Tibial nerve (tissue), 4 donors: Measurements from ENCODE around the gene CAMK1D. TPM values are rescaled to one million over a fixed set of nuclear protein-coding genes. Genes with fewer than 3 reads are reported as not detected.

Source experiments
- DNase-seq, 2 donors: peaks; one replicate each; pipeline ENCODE4 v3.0.0-alpha.2; 2019; ENCODE audit warnings: low spot score in 2 of 2
- H3K27ac ChIP-seq, 4 donors: fragments of 200-600 bp; sonication (generic) in 3 of 4; one replicate each; pipeline ENCODE4 v1.5.1; 2017 to 2019; ENCODE audit warnings: mild to moderate bottlenecking in 1 of 4
- H3K27me3 ChIP-seq, 2 donors: fragments of 200-600 bp; sonication (generic) in 1 of 2; one replicate each; pipeline versions ENCODE4 v1.5.1 to v1.6.0; 2017 to 2019
- H3K36me3 ChIP-seq, 3 donors: fragments of 200-600 bp; sonication (generic); one replicate each; pipeline ENCODE4 v1.5.1; 2018 to 2019
- H3K4me1 ChIP-seq, 4 donors: fragments of 200-600 bp; sonication (generic) in 3 of 4; one replicate each; pipeline ENCODE4 v1.5.1; 2017 to 2019
- H3K4me3 ChIP-seq, 4 donors: fragments of 200-600 bp; sonication (generic) in 3 of 4; one replicate each; pipeline ENCODE4 v1.5.1; 2017 to 2019; ENCODE audit warnings: mild to moderate bottlenecking in 1 of 4, moderate library complexity in 1 of 4
- H3K9me3 ChIP-seq, 4 donors: fragments of 200-600 bp; sonication (generic) in 3 of 4; one replicate each; pipeline ENCODE4 v1.5.1; 2017 to 2019
- CTCF ChIP-seq, 5 experiments: fragments of 200-600 bp in 3 of 5; fragments of 450-650 bp in 2 of 5; sonication (generic) in 3 of 5; IDR thresholded peaks; one replicate each; pipeline ENCODE4 v1.5.1; 2016 to 2019; ENCODE audit warnings: antibody characterized with exemption in 5 of 5, mild to moderate bottlenecking in 3 of 5, moderate library complexity in 2 of 5
- EP300 ChIP-seq, 2 donors: sonication (generic); formaldehyde crosslinking; IDR thresholded peaks; one replicate each; pipeline ENCODE4 v1.6.1; 2017; ENCODE audit warnings: antibody characterized with exemption in 2 of 2, mild to moderate bottlenecking in 1 of 2
- POLR2A ChIP-seq, 2 donors: fragments of 450-650 bp; IDR thresholded peaks; one replicate each; pipeline ENCODE4 v1.6.1; 2017; ENCODE audit warnings: antibody characterized with exemption in 2 of 2, mild to moderate bottlenecking in 2 of 2, moderate library complexity in 2 of 2
- WGBS, 2 donors: methylation state at CpG; one replicate each; pipeline ENCODE4 v1.1.5; 2018; 5-methylcytosine and 5-hydroxymethylcytosine counted together
- total RNA-seq, 4 donors: library from RNA; depleted of rRNA; stranded (reverse); fragments of >200 nt; gene quantifications; one replicate each; pipeline ENCODE4 v1.1.0, GENCODE V29; 2016

The CAMK1D gene
- total RNA-seq, 4 donors from 2014 or later = 6.9 to 20.5 (median 17.2) TPM

GRCh38 chr10:12681252-12681651, 331.9 kb downstream of the CAMK1D start:
- no peaks in the 10 kb centered on the region for H3K4me1 ChIP-seq
- TF ChIP-seq EP300 (IDR thresholded peaks at IDR 0.05) = no peak
- no peak for TF ChIP-seq CTCF (IDR thresholded peaks at IDR 0.05)
- no peak for TF ChIP-seq POLR2A (IDR thresholded peaks at IDR 0.05)
- H3K27me3 ChIP-seq = no peaks in the 10 kb centered on the region
- DNase-seq = no peak
- no peak overlapping the region for H3K27ac ChIP-seq
- WGBS, 2 donors = 93% methylated on average over 5 of the region's 5 CpGs
- no peak overlapping the region for H3K4me3 ChIP-seq
- no peaks in the 10 kb centered on the region for H3K36me3 ChIP-seq
- H3K9me3 ChIP-seq = peaks cover 0 to 5% (median 0%) of the 10 kb centered on the region in 4 donors

- no peaks in the 10 kb centered on the region for H3K27me3 ChIP-seq
- H3K4me3 ChIP-seq = no peak overlapping the region
- WGBS, 2 donors = 77 to 83% methylated on average over 8 of the region's 8 CpGs
- no peaks in the 10 kb centered on the region for H3K4me1 ChIP-seq
- H3K9me3 ChIP-seq = no peaks in the 10 kb centered on the region
- no peaks in the 10 kb centered on the region for H3K36me3 ChIP-seq
- no peak overlapping the region for H3K27ac ChIP-seq
- DNase-seq = no peak
- TF ChIP-seq CTCF (IDR thresholded peaks at IDR 0.05) (no peak), EP300 (IDR thresholded peaks at IDR 0.05) (no peak), POLR2A (IDR thresholded peaks at IDR 0.05) (no peak)
These were observed 335.4 kb downstream of the CAMK1D start for GRCh38 chr10:12684784-12685183.

GRCh38 chr10:12685261-12686058, 336.1 kb downstream of the CAMK1D start:
- Histone ChIP-seq H3K27ac (no peak overlapping the region), H3K4me3 (no peak overlapping the region), H3K4me1 (no peaks in the 10 kb centered on the region), H3K9me3 (no peaks in the 10 kb centered on the region), H3K27me3 (no peaks in the 10 kb centered on the region), H3K36me3 (no peaks in the 10 kb centered on the region)
- TF ChIP-seq CTCF (IDR thresholded peaks at IDR 0.05) (no peak), EP300 (IDR thresholded peaks at IDR 0.05) (no peak), POLR2A (IDR thresholded peaks at IDR 0.05) (no peak)
- 67 to 79% methylated on average over 11 of the region's 11 CpGs for WGBS, 2 donors
- no peak for DNase-seq

- no peak overlapping the region for H3K4me3 ChIP-seq
- no peak overlapping the region for H3K27ac ChIP-seq
- H3K36me3 ChIP-seq = no peaks in the 10 kb centered on the region
- no peak for TF ChIP-seq CTCF (IDR thresholded peaks at IDR 0.05)
- no peak for TF ChIP-seq POLR2A (IDR thresholded peaks at IDR 0.05)
- H3K27me3 ChIP-seq = no peaks in the 10 kb centered on the region
- no peaks in the 10 kb centered on the region for H3K9me3 ChIP-seq
- 87 to 93% methylated on average over 4 of the region's 4 CpGs for WGBS, 2 donors
- H3K4me1 ChIP-seq = no peaks in the 10 kb centered on the region
- no peak for DNase-seq
These were observed 338.6 kb downstream of the CAMK1D start for GRCh38 chr10:12687996-12688395.

GRCh38 chr10:12689893-12690292, 340.5 kb downstream of the CAMK1D start:
- no peak for TF ChIP-seq CTCF (IDR thresholded peaks at IDR 0.05)
- no peak for TF ChIP-seq EP300 (IDR thresholded peaks at IDR 0.05)
- TF ChIP-seq POLR2A (IDR thresholded peaks at IDR 0.05) = no peak
- no peaks in the 10 kb centered on the region for H3K36me3 ChIP-seq
- H3K4me1 ChIP-seq = no peaks in the 10 kb centered on the region
- H3K27ac ChIP-seq = no peak overlapping the region
- DNase-seq = no peak
- WGBS, 2 donors = 90 to 94% methylated on average over 6 of the region's 6 CpGs
- no peaks in the 10 kb centered on the region for H3K9me3 ChIP-seq
- no peak overlapping the region for H3K4me3 ChIP-seq
- no peaks in the 10 kb centered on the region for H3K27me3 ChIP-seq
